H9 (cell line): ENCODE measurements around the gene PLCL1. TPM values are rescaled to one million over a fixed set of nuclear protein-coding genes. Genes with fewer than 3 reads are reported as not detected.

Experiments used
- DNase-seq: peaks from one replicate; pipeline ENCODE4 v3.0.0-alpha.2; 2017
- H2AFZ ChIP-seq: one replicate; pipeline ENCODE4 v1.6.1; 2013; ENCODE audit warnings: mild to moderate bottlenecking, low read length, control low read depth, moderate library complexity
- H2AK5ac ChIP-seq: 2 replicates; pipeline ENCODE4 v1.6.1; 2013; ENCODE audit warnings: low read length, control low read depth, mixed read lengths; ENCODE audit not compliant: insufficient read length
- H2BK120ac ChIP-seq: one replicate; pipeline ENCODE4 v1.6.1; 2013; ENCODE audit warnings: low read depth, mild to moderate bottlenecking, low read length, control low read depth, inconsistent platforms; ENCODE audit not compliant: poor library complexity, severe bottlenecking
- H2BK12ac ChIP-seq: 2 replicates; pipeline ENCODE4 v1.6.1; 2013; ENCODE audit warnings: low read length, control low read depth, mixed read lengths, low read depth; ENCODE audit not compliant: insufficient read length
- H2BK15ac ChIP-seq: 2 replicates; pipeline ENCODE4 v1.6.1; 2013; ENCODE audit warnings: low read depth, low read length, control low read depth
- H2BK20ac ChIP-seq: one replicate; pipeline ENCODE4 v1.6.1; 2013; ENCODE audit warnings: low read depth, mild to moderate bottlenecking, low read length, control low read depth, inconsistent platforms; ENCODE audit not compliant: poor library complexity, severe bottlenecking
- H2BK5ac ChIP-seq: 2 replicates; pipeline ENCODE4 v1.6.1; 2013; ENCODE audit warnings: low read length, control low read depth, mixed read lengths; ENCODE audit not compliant: insufficient read length
- H3K14ac ChIP-seq: 2 replicates; pipeline ENCODE4 v1.6.1; 2013; ENCODE audit warnings: low read length, control low read depth; ENCODE audit not compliant: insufficient read depth
- H3K18ac ChIP-seq: 2 replicates; pipeline ENCODE4 v1.6.1; 2013; ENCODE audit warnings: low read depth, mild to moderate bottlenecking, mixed read lengths, low read length, control low read depth; ENCODE audit not compliant: insufficient read length
- H3K23ac ChIP-seq: 2 replicates; pipeline ENCODE4 v1.6.1; 2013; ENCODE audit warnings: low read length, control low read depth, mixed read lengths, low read depth; ENCODE audit not compliant: insufficient read length
- H3K23me2 ChIP-seq: 2 replicates; pipeline ENCODE4 v1.6.1; 2013; ENCODE audit warnings: low read depth, mild to moderate bottlenecking, mixed read lengths, low read length, control low read depth; ENCODE audit not compliant: insufficient read length, poor library complexity, severe bottlenecking
- H3K27ac ChIP-seq: 2 replicates; pipeline ENCODE4 v1.5.1; 2013; ENCODE audit warnings: low read length, control low read depth, mixed read lengths, low read depth; ENCODE audit not compliant: insufficient read length
- H3K27me3 ChIP-seq: 2 replicates; pipeline ENCODE4 v1.6.1; 2013; ENCODE audit warnings: low read length, control low read depth, inconsistent platforms; ENCODE audit not compliant: insufficient read depth
- H3K4ac ChIP-seq: 2 replicates; pipeline ENCODE4 v1.6.1; 2013; ENCODE audit warnings: low read depth, mild to moderate bottlenecking, control low read depth, inconsistent platforms, low read length, moderate library complexity
- H3K4me1 ChIP-seq: 2 replicates; pipeline ENCODE4 v1.6.1; 2013; ENCODE audit warnings: low read length, control low read depth, inconsistent platforms; ENCODE audit not compliant: insufficient read depth
- H3K4me2 ChIP-seq: 2 replicates; pipeline ENCODE4 v1.6.1; 2013; ENCODE audit warnings: low read length, control low read depth, mixed read lengths; ENCODE audit not compliant: insufficient read length, insufficient read depth
- H3K56ac ChIP-seq: 2 replicates; pipeline ENCODE4 v1.6.1; 2013; ENCODE audit warnings: low read depth, mild to moderate bottlenecking, mixed read lengths, low read length, control low read depth; ENCODE audit not compliant: insufficient read length
- H3K79me1 ChIP-seq: 2 replicates; pipeline ENCODE4 v1.6.1; 2013; ENCODE audit warnings: low read depth, mild to moderate bottlenecking, moderate library complexity, low read length, control low read depth, inconsistent platforms; ENCODE audit not compliant: insufficient read depth, poor library complexity, severe bottlenecking
- H3K79me2 ChIP-seq: 2 replicates; pipeline ENCODE4 v1.6.1; 2013; ENCODE audit warnings: low read length, control low read depth, inconsistent platforms; ENCODE audit not compliant: insufficient read depth
- H3K9ac ChIP-seq: 2 replicates; pipeline ENCODE4 v1.6.1; 2013; ENCODE audit warnings: low read length, control low read depth, mixed read lengths; ENCODE audit not compliant: insufficient read length; ENCODE audit errors: extremely low read depth
- H3K9me3 ChIP-seq: one replicate; pipeline ENCODE4 v1.6.1; 2013; ENCODE audit warnings: low read depth, low read length, inconsistent platforms; ENCODE audit not compliant: control insufficient read depth
- H3T11ph ChIP-seq: one replicate; pipeline ENCODE4 v1.6.1; 2013; ENCODE audit warnings: mild to moderate bottlenecking, low read length, control low read depth, inconsistent platforms
- H4K20me1 ChIP-seq: one replicate; pipeline ENCODE4 v1.6.1; 2013; ENCODE audit not compliant: control insufficient read depth, insufficient read length, insufficient read depth
- H4K5ac ChIP-seq: 2 replicates; pipeline ENCODE4 v1.6.1; 2013; ENCODE audit warnings: low read depth, mild to moderate bottlenecking, mixed read lengths, low read length, control low read depth; ENCODE audit not compliant: insufficient read length
- H4K8ac ChIP-seq: replicated peaks from 2 replicates; pipeline ENCODE4 v1.6.1; 2013; ENCODE audit warnings: low read length, control low read depth, mixed read lengths, low read depth; ENCODE audit not compliant: insufficient read length
- H4K91ac ChIP-seq: 2 replicates; pipeline ENCODE4 v1.6.1; 2013; ENCODE audit warnings: low read depth, mild to moderate bottlenecking, moderate library complexity, mixed read lengths, low read length, control low read depth; ENCODE audit not compliant: insufficient read length
- H3K27ac Mint-ChIP-seq, 3 experiments: 2 replicates in 2 of 3; 3 replicates in 1 of 3; pipeline ENCODE4 v1.8.0; 2020 to 2021; ENCODE audit warnings: mixed read lengths in 3 of 3, mild to moderate bottlenecking in 1 of 3, moderate library complexity in 1 of 3
- H3K27me3 Mint-ChIP-seq: 2 replicates; pipeline ENCODE4 v1.8.0; 2021; ENCODE audit warnings: low read depth, mild to moderate bottlenecking, moderate library complexity, mixed read lengths
- H3K36me3 Mint-ChIP-seq, 3 experiments: 2 replicates in 2 of 3; 3 replicates in 1 of 3; pipeline ENCODE4 v1.8.0; 2020 to 2021; ENCODE audit warnings: low read depth in 3 of 3, mixed read lengths in 3 of 3; ENCODE audit not compliant: insufficient read depth in 1 of 3
- H3K4me1 Mint-ChIP-seq, 2 experiments: 2 replicates each; pipeline ENCODE4 v1.8.0; 2020; ENCODE audit warnings: mixed read lengths in 2 of 2
- H3K4me3 Mint-ChIP-seq, 2 experiments: 2 replicates in 1 of 2; 3 replicates in 1 of 2; pipeline ENCODE4 v1.8.0; 2020 to 2021; ENCODE audit warnings: mild to moderate bottlenecking in 2 of 2, mixed read lengths in 2 of 2, moderate library complexity in 1 of 2
- H3K9me3 Mint-ChIP-seq, 2 experiments: 2 replicates in 1 of 2; 3 replicates in 1 of 2; pipeline ENCODE4 v1.8.0; 2020; ENCODE audit warnings: mild to moderate bottlenecking in 2 of 2, mixed read lengths in 2 of 2, moderate library complexity in 1 of 2
- total RNA-seq: library from RNA; stranded (reverse); gene quantifications from 2 replicates; pipeline ENCODE4 v1.2.1, GENCODE V29; 2021
- TF ChIP-seq, protein P1 (sequence below): fragments of 200-600 bp; sonication (generic); conservative IDR thresholded peaks from 3 replicates; pipeline ENCODE4 v1.8.0; 2021; ENCODE audit warnings: antibody characterized with exemption, mild to moderate bottlenecking

PLCL1 gene
- total RNA-seq, 1 experiment from 2014 or later: 0.04 TPM

DNA sequence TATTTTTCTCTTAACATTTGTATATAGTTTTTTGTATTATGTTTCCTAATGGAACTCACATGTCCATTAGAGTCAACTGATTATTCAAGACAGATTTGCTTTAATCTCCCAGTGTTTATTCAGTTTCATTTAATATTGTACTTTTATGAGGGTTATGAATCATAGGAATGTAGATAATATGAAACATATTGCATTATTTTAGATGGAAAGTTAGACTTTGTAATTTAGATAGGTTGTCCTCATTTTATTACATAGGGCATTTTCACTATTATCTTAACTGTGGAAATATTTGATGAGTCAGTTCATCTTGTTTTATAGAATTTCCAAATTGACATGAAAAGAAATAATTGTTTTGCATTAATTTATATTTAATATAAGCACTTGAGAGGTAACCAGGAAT, 240.8 kb downstream of the PLCL1 start:
- no peak overlapping the region for H3K4me3 Mint-ChIP-seq
- H3T11ph ChIP-seq: no peak overlapping the region

More for the DNA sequence above, 240.8 kb downstream of the PLCL1 start:
- Histone ChIP-seq H2BK15ac (no peak overlapping the region), H3K56ac (no peak overlapping the region), H2AK5ac (no peak overlapping the region), H3K4me1 (no peaks in the 10 kb centered on the region), H3K18ac (no peak overlapping the region), H2BK20ac (no peak overlapping the region), H2BK12ac (no peak overlapping the region), H3K27me3 (no peaks in the 10 kb centered on the region), H3K4me2 (no peak overlapping the region), H3K79me1 (no peaks in the 10 kb centered on the region), H4K5ac (no peak overlapping the region), H3K4ac (no peak overlapping the region), H3K14ac (no peak overlapping the region), H3K9me3 (no peaks in the 10 kb centered on the region), H3K23me2 (no peaks in the 10 kb centered on the region), H3K27ac (no peak overlapping the region), H4K91ac (no peak overlapping the region), H3K23ac (no peak overlapping the region), H4K8ac (no peak overlapping the region), H2AFZ (no peak overlapping the region), H2BK5ac (no peak overlapping the region), H2BK120ac (no peak overlapping the region), H3K79me2 (no peaks in the 10 kb centered on the region), H4K20me1 (no peaks in the 10 kb centered on the region), H3K9ac (no peak overlapping the region)
- Mint-ChIP-seq H3K27ac (no peak overlapping the region), H3K9me3 (no peaks in the 10 kb centered on the region), H3K4me1 (peaks cover 14 to 15% of the 10 kb centered on the region in 2 experiments), H3K27me3 (no peaks in the 10 kb centered on the region), H3K36me3 (no peaks in the 10 kb centered on the region)
- TF ChIP-seq, protein P1, sequence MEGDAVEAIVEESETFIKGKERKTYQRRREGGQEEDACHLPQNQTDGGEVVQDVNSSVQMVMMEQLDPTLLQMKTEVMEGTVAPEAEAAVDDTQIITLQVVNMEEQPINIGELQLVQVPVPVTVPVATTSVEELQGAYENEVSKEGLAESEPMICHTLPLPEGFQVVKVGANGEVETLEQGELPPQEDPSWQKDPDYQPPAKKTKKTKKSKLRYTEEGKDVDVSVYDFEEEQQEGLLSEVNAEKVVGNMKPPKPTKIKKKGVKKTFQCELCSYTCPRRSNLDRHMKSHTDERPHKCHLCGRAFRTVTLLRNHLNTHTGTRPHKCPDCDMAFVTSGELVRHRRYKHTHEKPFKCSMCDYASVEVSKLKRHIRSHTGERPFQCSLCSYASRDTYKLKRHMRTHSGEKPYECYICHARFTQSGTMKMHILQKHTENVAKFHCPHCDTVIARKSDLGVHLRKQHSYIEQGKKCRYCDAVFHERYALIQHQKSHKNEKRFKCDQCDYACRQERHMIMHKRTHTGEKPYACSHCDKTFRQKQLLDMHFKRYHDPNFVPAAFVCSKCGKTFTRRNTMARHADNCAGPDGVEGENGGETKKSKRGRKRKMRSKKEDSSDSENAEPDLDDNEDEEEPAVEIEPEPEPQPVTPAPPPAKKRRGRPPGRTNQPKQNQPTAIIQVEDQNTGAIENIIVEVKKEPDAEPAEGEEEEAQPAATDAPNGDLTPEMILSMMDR: no peak
- no peak for DNase-seq
